NCI-H510A treated with DMSO at 0.1 percent for 48 hours (cell line): Measurements from ENCODE around the gene SLC16A2.
A peak's percentile ranks its signal among the peaks of the same experiment; 100 is the strongest.

Experiments used
- DNase-seq: peaks from one replicate; lab custom pipeline; 2025; lab: John Stamatoyannopoulos, UW

Gene SLC16A2

DNA sequence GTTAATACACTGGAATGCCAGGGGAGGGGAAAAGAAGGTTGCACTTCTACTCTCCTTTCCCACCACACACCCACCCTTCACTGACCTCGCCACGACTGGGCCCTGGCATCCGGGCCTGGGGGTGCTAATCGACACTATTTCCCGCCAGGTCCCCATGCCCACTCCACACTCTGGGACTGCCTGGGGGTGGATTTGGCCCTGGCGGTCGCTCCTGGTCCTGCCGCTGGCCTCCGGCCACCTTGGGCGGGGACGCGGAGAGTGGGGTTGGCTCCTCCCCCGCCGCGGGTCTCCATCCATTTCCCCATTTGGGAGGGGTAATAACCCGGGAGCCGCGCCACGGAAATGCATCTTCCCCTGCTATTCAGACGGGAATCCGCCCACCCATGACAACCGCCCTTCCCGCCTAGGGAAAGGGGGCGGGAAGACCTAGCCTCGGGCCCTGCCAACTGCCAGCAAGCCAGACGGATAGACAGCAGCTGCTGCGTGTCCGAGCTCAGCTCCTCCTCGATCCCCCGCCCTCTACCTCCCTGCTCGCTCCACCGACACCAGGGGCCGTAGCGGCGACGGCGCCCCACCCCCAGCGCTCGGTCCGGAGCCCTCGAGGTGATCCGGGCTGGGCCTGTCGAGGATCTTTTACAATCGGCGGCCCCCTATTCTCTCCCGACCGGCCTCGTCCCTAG is 115.0 kb downstream of the SLC16A2 start:
- peak; percentile 66 for DNase-seq

DNA sequence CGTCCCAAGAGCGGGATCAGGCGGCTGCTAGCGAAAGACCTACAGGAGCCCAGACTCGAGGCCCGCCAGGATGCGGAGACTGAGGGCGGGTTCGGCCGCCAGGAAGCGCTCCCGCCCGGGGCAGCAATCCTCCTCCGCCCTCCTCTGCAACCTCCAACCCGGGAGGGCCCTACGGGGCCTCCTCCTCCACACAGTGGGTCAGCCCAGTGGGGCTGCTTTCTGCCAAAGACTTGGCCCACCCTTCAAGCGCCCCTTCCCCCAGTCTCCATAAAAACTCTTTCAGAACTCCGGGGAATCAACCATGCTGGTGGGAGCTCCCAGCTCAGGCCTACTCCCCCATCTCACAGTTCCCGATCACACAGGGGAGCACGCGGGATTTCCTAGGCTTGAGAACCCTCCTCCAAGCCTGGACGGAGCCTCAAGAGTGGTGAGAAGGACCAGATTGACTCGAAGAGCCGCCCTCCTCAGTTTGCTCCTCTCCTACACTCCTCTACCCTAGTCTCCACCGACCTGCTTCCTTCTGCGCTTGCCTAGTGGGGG is 115.6 kb downstream of the SLC16A2 start:
- DNase-seq: peak; percentile 35

DNA sequence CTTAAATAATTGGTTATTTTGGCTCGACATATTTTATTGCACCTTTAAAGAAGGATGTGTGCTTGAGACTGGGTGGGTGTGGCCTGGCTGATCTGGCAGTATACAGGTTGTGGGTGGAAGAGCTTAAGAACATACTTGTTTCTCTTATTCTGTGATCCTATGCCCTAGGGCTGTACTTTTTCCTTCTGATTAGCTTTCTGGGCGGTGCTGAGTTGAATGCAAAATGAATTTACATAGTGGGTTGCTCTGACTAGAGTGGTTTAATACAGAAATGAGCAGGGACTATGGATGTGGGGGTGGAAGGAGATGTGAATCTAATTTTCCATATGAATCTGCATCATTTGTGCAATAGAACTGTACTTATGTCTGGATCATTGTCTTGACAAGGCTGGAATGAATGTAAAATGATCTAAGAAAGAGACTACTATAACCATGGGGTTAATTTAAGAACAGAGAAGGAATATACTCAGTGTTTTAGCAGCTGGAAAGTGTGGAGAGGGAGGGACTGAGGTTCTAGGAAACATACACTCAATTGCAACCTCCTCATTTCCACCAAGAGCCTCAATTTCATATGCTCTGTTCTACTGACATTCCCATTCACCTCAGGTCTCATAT is 119.4 kb downstream of the SLC16A2 start:
- DNase-seq: no peak

DNA sequence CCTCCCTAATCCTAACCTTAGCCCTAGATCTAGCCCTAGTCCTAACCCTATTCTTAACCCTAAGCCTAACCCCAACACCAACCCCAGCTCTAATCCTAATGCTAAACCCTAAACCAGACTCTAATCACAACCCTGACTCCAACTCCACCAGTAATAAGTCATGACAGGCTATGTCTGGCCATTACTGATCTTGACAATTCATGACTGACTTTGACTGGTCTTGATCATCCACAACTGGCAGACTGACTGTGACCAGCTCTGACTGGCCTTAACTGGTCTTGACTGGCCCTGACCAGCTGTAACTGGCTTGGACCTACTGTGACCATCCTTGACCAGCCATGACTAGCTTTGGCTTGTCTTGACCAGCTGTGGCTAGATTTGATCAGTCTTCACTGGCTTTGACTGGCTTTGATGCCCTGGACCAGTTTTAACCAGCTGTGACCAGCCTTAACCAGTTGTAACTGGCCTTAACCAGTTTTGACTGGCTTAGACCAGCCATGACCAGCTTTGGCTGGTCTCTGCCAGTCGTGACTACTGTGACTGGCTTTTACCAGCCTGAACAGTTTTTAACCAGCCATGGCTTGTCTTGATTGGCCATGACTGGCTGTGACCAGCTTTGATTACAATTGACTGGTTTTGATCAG is 124.7 kb downstream of the SLC16A2 start:
- no peak for DNase-seq

- DNase-seq: no peak
These were observed 125.7 kb downstream of the SLC16A2 start for GRCh38 chrX:74546984-74547383.

GRCh38 chrX:74550295-74550802 is 129.1 kb downstream of the SLC16A2 start:
- peak; percentile 66 for DNase-seq

DNA sequence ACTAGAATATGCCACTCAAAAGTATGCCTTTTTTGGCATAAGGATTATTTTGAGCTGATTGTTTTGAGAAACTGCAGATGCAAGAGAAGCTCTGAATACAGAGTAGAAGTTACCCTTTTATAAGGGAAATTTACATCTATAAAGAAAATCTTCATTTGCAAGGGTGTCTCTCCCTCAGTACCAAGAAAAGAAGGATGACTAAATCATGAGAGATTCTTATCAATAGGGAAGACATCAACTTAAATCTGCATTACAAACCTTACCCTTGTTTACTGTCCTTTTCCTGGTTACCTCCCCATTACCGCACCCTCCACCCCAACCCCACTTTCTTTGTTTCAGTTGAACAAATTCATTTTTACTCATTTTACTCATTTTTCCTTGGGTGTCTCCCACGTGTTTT is 130.6 kb downstream of the SLC16A2 start:
- no peak for DNase-seq

DNA sequence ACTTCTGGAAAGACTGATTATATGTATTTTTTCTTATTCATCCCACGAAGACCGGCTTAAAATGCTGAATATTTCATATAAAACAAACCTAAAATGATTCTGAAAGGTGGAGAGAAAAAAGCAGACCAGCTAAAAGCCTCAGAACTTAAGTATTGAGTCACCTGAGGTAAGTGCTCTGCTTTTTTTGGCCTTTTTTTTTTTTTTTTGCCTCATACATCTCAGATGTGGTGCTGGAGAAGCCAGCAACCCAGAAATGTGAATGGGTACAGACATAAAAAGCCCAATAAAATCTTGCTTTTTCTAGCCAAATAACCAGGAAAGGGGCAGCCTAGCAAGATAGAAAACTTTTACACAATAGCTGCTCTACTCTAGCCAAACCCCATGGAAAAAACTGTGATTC is 136.1 kb downstream of the SLC16A2 start:
- DNase-seq: no peak

- DNase-seq: no peak
These were observed 156.8 kb downstream of the SLC16A2 start for GRCh38 chrX:74578137-74578536.

DNA sequence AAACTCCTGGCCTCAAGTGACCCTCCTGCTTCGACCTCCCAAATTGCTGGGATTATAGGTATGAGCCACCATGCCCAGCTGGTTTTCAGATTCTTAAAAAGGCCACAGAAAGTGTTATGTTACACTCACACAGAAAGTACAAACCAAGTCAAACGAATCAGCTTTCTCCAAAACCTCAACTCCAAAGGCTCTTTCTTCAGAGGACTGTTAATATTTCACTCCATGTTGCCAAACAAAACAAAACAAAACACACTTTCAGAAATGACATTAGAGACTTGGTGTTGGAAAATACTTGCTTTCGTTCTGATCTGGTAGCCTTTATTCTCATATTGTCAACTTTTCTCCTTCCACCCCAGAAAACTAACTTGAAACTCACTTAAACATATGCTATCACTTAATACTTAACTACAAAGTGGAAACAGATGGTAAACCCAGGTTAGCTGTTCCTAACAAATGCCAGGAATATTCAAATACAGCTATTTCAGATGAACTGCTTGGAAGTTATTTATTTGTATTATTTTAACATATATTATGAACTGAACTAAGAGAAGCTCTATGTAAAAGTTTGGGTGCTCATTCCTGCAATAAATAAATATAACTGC is 158.4 kb downstream of the SLC16A2 start:
- DNase-seq: no peak
